ENCODE results near the gene ATP2C2.

ATP2C2 gene

DNA sequence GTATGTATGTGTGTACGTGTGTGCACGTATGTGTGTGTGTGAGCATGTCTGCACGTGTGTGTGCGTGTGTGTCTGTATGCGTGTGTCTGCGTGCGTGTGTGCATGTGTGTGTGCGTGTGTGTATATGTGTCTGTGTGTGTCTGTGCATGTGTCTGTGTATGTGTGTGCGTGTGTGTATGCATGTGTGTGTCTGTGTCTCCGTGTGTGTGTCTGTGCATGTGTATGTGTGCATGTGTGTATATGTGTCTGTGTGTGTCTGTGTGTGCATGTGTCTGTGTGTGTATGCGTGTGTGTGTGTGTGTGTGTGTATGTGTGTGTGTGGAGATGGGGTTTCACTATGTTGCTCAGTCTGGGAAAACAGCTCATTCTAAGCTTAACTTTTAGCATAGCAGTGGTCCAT is 43.9 kb downstream of the ATP2C2 start:
- H3K4me3 ChIP-seq (replicated peaks; ENCODE audit: insufficient read depth, low read length) = no peak overlapping the region
- peaks cover 3% of the 10 kb centered on the region for H3K27me3 ChIP-seq (ENCODE audit: insufficient read depth, poor library complexity, severe bottlenecking)
- TF ChIP-seq CTCF (IDR thresholded peaks at IDR 0.05; ENCODE audit: insufficient read depth, low read length) = no peak
- TF ChIP-seq REST (IDR thresholded peaks at IDR 0.05; ENCODE audit: insufficient replicate concordance, low read depth) = no peak
- no peak for TF ChIP-seq POLR2AphosphoS5 (IDR thresholded peaks at IDR 0.05; ENCODE audit: low read depth)
- TF ChIP-seq GABPA (IDR thresholded peaks at IDR 0.05; ENCODE audit: low read depth) = no peak
- TF ChIP-seq SPI1 (IDR thresholded peaks at IDR 0.05; ENCODE audit: borderline replicate concordance, low read depth) = no peak
- DNase-seq (ENCODE audit: low read depth in 1 of 2, low spot score in 1 of 2) = no peak
- H3K27ac ChIP-seq (replicated peaks) = no peak overlapping the region

DNA sequence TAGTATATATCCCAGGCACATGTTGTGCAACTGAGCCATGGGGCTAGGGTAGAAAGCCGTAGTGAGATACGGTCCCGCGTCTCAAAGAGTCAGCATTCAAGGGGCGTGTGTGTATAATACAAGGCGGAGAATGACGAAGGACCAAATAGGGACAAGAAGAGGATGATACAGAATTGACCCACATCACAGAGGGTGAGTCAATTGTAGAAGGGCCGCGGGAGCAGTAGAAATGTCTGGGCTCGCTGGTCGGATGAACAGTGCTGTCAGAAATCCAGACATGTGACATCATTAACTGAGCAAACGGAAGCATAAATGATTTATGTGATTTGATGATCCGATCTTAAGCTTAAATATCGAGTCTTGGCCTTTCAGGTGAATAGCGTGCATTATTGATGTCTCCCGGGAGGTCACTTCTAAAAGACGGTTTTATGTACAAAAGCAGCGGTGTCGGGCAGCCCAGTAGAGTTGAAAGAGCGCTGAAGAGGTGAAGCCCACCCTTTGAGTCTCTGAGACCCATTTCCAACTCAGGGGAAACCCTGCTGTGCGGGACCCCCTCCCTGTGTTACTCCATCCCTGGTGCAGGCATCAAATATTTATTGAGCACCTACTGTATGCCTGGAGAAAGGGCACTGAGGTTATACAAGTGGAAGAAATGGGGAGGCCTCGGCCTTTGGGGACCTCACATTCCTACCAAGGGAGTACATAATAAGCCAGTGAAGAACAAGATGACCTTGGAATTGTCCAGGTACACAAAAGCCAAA is 45.1 kb downstream of the ATP2C2 start:
- no peak overlapping the region for H3K27ac ChIP-seq (replicated peaks)
- H3K4me3 ChIP-seq (replicated peaks; ENCODE audit: insufficient read depth, low read length) = no peak overlapping the region
- peaks cover 3% of the 10 kb centered on the region for H3K27me3 ChIP-seq (ENCODE audit: insufficient read depth, poor library complexity, severe bottlenecking)
- no peak for DNase-seq (ENCODE audit: low read depth in 1 of 2, low spot score in 1 of 2)
- TF ChIP-seq GABPA (IDR thresholded peaks at IDR 0.05; ENCODE audit: low read depth) (no peak), CTCF (IDR thresholded peaks at IDR 0.05; ENCODE audit: insufficient read depth, low read length) (no peak), POLR2AphosphoS5 (IDR thresholded peaks at IDR 0.05; ENCODE audit: low read depth) (no peak), SPI1 (IDR thresholded peaks at IDR 0.05; ENCODE audit: borderline replicate concordance, low read depth) (no peak), REST (IDR thresholded peaks at IDR 0.05; ENCODE audit: insufficient replicate concordance, low read depth) (no peak)

- no peak overlapping the region for H3K4me3 ChIP-seq (replicated peaks; ENCODE audit: insufficient read depth, low read length)
- no peaks in the 10 kb centered on the region for H3K27me3 ChIP-seq (ENCODE audit: insufficient read depth, poor library complexity, severe bottlenecking)
- H3K27ac ChIP-seq (replicated peaks) = no peak overlapping the region
- DNase-seq (ENCODE audit: low read depth in 1 of 2, low spot score in 1 of 2) = no peak
- no peak for TF ChIP-seq SPI1 (IDR thresholded peaks at IDR 0.05; ENCODE audit: borderline replicate concordance, low read depth)
- no peak for TF ChIP-seq CTCF (IDR thresholded peaks at IDR 0.05; ENCODE audit: insufficient read depth, low read length)
- no peak for TF ChIP-seq POLR2AphosphoS5 (IDR thresholded peaks at IDR 0.05; ENCODE audit: low read depth)
- no peak for TF ChIP-seq GABPA (IDR thresholded peaks at IDR 0.05; ENCODE audit: low read depth)
- TF ChIP-seq REST (IDR thresholded peaks at IDR 0.05; ENCODE audit: insufficient replicate concordance, low read depth) = no peak
Measured at GRCh38 chr16:84414789-84415326, 46.5 kb downstream of the ATP2C2 start.

All from HL-60 (cell line).